Measurements from ENCODE around the gene PARD3B.
"Not testable (repeated sequence)": the region's sequence is repeated elsewhere in the genome, so short reads cannot be mapped to it uniquely, and the experiment has no call there.

PARD3B gene

GRCh38 chr2:205465791-205466190 lies 920.5 kb downstream of the PARD3B start:
- DNase-seq (ENCODE audit: low spot score), result no peak

- DNase-seq (ENCODE audit: low spot score), result no peak
These were observed 926.5 kb downstream of the PARD3B start for GRCh38 chr2:205471776-205472175.

- DNase-seq (ENCODE audit: low spot score), result no peak
These were observed 928.5 kb downstream of the PARD3B start for GRCh38 chr2:205473791-205474190.

GRCh38 chr2:205474741-205475415 lies 929.6 kb downstream of the PARD3B start:
- DNase-seq (ENCODE audit: low spot score), result no peak

- no peak for DNase-seq (ENCODE audit: low spot score)
These were observed 930.1 kb downstream of the PARD3B start for GRCh38 chr2:205475416-205475768.

DNA sequence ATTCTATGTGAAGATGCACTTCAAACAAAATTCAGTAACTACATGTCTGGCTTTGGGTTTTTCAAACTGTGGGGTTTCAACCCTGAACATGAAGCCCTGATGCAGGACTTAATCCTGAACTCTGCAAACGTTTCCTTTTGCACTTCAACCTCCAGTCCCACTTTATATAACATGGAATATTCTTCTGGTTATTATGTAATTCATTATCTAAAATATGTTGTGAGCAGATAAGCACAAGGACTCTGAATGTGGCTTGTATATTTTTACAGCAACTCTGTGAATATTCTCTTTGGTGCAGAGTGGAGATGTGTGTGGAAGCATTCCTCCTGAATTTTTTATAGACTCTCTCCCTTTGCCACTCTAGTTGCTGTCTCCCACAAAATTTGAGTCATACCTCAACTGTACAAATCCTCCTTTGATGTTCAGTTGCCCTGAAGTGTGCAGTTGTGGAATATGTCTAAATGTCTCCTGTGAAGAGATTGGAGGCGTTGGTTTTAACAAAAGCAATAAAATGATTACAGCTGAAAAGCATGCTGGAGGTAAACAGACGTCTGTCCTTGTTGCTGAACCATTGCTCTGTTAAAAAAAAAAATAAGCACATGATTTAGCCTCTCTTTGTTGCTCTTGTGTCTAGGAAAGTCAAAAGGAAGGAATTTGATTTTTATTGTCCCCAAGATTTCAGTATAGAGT lies 931.9 kb downstream of the PARD3B start:
- DNase-seq (ENCODE audit: low spot score), result no peak

- DNase-seq (ENCODE audit: low spot score), result no peak
These were observed 936.6 kb downstream of the PARD3B start for GRCh38 chr2:205481861-205482260.

DNA sequence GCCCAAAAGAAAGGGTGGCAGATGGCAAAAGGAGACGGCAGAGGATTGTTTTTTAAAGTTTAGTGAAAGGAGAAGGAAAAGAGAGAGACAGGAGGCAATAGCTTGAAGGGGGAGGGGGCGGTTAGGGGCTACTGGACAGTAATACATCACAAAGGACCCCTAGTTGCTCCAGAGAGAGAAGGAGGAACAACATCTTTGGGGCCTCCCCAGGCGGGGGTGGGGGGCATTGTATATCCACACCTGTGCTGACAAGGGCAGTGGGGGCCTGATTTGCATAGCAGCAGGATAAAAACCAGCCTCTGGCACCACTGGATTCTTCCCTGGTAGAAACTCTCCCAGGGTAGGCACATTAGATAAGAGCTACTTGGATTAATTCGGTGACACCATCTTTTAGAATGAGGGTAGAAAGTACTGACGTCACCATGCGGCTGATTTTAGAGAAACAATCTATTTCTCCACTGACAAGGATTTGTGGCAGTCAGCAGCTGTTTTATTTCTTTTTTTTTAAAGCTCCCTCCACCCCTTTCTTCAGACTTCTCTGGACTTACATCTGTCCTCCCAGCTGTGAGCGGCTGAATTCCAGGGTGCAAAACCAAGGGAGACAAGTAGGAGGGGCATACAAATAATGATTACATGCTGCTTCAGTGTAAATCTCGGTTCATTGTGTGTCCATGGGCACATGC lies 937.3 kb downstream of the PARD3B start:
- DNase-seq (ENCODE audit: low spot score), result no peak

DNA sequence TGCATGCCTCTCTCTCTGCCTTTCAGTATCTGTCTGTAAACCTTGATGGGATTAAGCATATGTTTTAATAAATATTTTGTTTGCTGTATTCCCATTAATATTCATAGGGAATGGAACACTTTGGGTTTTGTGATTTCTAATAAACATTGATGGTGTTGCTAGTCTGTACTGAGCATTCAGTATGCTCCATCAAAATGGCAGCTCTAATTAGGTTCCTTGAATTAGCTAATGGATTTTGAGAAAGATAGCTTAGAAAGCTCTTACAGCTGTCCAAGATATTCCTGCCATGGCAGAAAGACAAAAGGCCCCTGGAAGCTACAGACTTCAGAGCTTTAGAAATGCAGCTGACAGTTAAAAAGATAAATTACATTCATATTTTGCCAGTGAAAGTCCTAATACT lies 937.8 kb downstream of the PARD3B start:
- DNase-seq (ENCODE audit: low spot score), result no peak

DNA sequence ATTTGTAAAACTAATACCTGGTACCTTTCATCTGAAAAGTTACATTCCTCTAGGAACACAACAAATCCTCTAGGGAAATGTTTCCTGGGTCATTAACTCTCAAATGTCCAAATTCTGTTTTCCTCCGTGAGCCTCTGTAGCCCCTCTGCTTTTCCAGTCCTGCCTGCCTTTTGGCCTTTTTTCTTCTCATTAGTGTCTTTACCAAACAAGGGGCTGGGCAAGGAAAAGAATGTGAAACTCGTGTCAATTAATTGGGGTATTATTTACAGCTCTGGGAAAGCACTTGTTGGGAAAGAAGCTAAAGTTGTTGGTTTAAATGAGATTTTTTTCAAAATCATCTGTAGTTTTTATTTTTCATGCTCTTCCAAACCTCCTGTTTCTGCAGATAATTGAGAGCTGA lies 938.9 kb downstream of the PARD3B start:
- DNase-seq (ENCODE audit: low spot score), result no peak

- no peak for DNase-seq (ENCODE audit: low spot score)
These were observed 939.5 kb downstream of the PARD3B start for GRCh38 chr2:205484764-205485163.

DNA sequence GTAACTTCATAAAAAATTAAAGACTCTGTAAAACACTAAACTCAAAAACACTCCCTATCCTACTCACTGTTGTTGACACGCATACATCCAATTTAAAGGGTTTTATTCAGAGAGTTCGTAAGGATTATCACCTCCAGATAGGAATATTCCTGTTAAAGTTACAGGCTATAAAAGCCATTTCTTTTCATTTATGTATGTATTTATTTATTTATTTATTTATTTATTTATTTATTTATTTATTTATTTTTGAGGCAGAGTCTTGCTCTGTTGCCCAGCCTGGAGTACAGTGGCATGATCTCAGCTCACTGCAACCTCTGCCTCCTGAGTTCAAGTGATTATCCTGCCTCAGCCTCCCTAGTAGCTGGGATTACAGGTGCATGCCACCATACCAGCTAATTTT lies 948.3 kb downstream of the PARD3B start:
- not testable (repeated sequence) for DNase-seq (ENCODE audit: low spot score)

DNA sequence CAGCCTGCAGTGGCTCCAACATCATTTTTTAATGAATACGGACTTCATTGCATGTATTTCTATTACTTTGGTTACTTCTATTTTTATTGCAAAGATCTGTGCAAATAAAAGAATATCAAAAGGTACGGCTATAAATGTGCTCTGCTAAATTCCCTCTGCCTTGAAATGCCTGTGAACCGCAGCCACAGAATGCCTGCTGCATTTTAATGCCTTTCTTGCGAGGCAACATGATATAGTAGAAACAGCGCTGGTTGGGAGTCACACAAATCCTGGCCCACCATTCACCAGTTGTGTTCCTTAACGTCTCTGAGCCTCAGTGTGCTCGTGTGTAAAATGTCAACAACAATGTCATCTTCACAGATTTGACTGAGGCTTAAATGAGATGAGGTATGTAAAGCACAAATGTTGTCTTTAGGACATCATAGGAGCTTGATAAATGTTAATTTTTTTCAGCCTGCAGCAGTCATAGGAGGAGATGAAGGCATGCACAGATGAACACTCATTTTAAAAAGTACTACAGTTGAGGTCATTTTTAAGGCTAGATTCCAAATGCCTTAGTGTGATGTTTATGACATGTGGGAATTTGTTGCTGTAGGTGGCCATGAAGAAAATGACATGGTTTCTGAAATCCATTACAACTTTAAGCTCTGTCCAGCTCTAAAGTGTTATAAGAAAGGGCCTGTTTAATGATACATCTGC lies 949.4 kb downstream of the PARD3B start:
- no peak for DNase-seq (ENCODE audit: low spot score)

GRCh38 chr2:205495819-205496218 lies 950.5 kb downstream of the PARD3B start:
- no peak for DNase-seq (ENCODE audit: low spot score)

DNA sequence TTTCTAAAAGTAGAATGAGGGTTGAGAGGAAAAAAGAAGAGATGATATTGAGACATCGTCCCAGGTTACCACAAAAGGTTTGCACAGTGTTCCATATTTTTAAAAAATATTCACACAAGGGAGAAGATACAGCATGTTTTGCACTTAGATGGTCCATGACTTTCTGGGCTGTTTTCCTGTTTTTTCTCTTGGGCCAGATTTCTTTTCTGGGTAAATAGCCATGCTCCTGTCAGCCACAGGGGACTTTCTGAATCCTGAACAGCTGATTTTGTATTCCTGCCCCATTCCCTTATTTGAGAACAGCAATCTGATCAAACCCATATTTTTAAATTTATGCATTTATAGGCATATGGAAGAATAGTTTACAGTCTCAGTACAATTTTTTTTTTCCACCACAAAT lies 951.1 kb downstream of the PARD3B start:
- DNase-seq (ENCODE audit: low spot score), result no peak

DNA sequence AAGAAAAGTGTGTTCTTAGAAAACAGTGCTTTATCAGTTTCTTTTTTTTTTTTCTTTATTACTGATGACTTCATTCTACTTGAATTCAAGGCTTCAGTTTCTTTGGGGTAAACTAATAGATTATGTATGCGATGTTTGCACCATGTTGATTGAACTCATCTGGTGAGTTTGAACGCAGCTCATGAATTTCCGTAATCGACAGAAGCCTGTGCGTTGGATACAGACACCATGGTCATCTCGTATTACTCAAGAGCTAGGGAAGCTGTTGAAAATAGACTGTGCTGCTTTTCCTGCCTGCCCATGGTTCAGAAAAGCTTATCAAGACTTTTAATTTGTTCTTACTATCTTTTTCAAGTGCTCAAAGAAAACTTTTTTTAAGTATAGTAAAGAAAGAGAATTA lies 951.5 kb downstream of the PARD3B start:
- DNase-seq (ENCODE audit: low spot score), result no peak

- DNase-seq (ENCODE audit: low spot score), result no peak
These were observed 953.7 kb downstream of the PARD3B start for GRCh38 chr2:205499006-205499405.

GRCh38 chr2:205500065-205500464 lies 954.8 kb downstream of the PARD3B start:
- DNase-seq (ENCODE audit: low spot score), result no peak

- DNase-seq (ENCODE audit: low spot score), result no peak
These were observed 955.7 kb downstream of the PARD3B start for GRCh38 chr2:205500951-205501350.

DNA sequence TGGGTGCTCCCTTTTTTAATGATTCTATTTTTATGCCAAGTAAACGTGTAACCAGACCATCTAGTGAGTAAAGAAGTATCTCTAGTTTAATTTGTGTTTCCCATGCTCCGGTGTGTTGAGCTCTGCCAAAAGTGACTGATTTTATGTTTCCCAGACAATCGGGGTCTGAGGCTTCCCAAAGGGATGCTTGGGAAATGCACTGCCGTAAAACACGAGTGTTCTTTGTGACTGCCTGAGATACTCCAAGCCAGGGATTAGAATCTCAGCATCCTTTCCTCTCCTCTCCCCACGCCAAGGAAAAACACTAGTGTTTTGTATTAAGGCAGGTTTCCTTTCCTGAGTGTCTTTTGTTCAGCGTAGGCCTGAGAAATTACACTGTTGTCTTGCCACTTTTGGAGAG lies 956.6 kb downstream of the PARD3B start:
- no peak for DNase-seq (ENCODE audit: low spot score)

DNA sequence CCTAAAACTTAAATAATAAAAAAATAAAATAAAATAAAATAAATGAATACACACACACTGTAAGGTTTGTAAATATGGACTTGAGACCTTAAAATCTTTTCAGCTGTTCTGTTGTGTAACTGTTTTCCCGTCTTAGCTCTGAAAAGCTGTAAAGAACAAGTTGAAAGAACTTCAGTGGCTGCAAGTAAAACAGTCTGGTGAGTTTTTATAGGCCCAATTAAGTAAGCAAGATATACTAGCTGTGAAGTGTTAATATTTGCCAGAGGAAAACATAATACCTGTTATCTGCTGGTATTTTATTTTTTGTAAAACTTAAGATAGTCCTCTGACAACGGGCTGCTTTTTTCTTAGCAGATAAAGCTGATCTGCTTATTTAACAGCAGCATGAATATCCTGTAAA lies 960.1 kb downstream of the PARD3B start:
- no peak for DNase-seq (ENCODE audit: low spot score)

GRCh38 chr2:205509655-205510054 lies 964.4 kb downstream of the PARD3B start:
- DNase-seq (ENCODE audit: low spot score), result no peak

GRCh38 chr2:205510345-205510744 lies 965.1 kb downstream of the PARD3B start:
- peak; percentile 54 for DNase-seq (ENCODE audit: low spot score)

Measured in ecto neural progenitor cell (in vitro differentiated cells).